HCEC 1CT (cell line): Measurements from ENCODE around the gene KCTD20.
"Not testable (repeated sequence)": the region's sequence is repeated elsewhere in the genome, so short reads cannot be mapped to it uniquely, and the experiment has no call there.

Source experiments
- DNase-seq: peaks from one replicate; pipeline ENCODE4 v3.0.0-alpha.2; 2017

Gene KCTD20

GRCh38 chr6:36442671-36443470, at the start of gene KCTD20, which contains the start of gene PXT1:
Gene KCTD20, plus strand, starts transcription at chr6:36443000. Its CDS starts 27,098 bp downstream, at chr6:36470098.
Gene PXT1, minus strand, starts transcription at chr6:36442854. Its CDS starts 16,772 bp downstream, at chr6:36426082.
- DNase-seq: peak; percentile 90

DNA sequence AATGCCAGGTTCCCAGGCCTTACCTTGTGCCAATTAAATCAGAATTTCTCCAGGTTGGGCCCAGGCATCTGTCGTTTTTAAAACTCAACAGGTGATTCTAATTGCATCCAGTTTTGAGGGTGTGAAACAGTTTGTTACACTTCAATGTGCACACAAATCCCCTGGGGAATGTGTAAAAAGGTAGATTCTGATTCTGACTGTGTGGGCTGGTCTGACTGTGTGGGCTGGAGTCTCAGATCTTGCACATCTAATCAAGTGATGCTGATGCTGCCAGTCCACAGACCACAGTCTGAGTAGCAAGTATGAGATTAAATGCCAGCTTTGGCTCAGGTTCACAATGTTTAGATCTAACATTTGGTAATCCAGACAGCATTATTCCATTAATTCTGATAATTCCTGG, 42.8 kb upstream of the KCTD20 start:
- DNase-seq: no peak

- DNase-seq: no peak
Measured at GRCh38 chr6:36402481-36402880, 40.3 kb upstream of the KCTD20 start.

GRCh38 chr6:36404164-36404563, 38.6 kb upstream of the KCTD20 start:
- DNase-seq: no peak

DNA sequence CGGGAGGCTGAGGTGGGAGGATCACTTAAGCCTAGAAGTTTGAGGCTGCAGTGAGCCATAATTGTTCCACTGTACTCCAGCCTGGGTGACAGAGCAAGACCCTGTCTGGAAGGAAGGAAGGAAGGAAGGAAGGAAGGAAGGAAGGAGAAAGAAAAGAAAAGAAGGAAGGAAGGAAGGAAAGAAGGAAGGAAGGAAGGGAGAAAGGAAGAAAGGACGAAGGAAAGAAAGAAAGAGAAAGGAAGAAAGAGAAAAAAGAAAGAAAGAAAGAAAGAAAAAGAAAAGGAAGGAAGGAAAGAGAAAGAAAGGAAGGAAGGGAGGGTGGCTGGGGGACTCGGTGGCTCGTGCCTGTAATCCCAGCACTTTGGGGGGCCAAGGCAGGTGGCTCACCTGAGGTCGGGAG, 33.1 kb upstream of the KCTD20 start:
- DNase-seq: not testable (repeated sequence)

GRCh38 chr6:36413489-36414480, 29.0 kb upstream of the KCTD20 start:
- DNase-seq: no peak

DNA sequence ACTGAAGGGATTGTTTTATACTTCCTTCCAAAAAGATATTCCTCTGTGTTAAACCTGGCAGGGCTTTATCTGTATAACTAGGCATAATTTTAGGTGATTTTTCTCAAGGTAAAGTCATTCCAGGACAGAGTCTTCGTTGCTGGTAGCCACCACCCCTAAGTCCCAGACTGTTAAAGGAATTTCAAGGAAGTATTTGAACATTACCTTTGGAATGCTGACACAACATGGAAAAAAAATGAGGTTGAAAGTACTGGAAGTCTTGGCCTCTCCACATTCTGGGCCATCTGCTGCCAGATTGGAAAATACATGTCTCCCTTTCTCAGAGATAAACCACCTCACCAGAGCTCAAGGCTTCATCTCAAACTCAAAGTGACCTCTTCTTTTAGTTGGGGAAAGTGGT, 28.3 kb upstream of the KCTD20 start:
- no peak for DNase-seq

DNA sequence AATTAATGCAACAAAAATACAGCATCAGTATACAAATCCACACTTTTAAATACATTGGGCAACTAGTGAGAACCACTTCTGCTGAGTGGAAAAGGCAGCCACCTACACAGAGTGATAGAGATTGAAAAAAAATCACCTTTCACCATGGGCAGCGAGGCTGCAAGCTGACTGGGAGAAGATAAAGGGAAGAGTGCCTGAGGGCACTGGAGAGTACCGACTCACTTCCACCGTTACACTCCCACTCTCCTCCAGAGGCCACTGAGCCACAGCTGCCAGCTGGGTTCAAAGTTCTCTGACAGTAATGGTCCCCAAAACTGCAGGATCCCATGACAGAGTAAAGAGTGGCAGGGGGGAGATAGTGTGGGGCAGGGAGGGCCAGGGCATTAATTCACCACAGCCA, 24.2 kb upstream of the KCTD20 start:
- DNase-seq: no peak

DNA sequence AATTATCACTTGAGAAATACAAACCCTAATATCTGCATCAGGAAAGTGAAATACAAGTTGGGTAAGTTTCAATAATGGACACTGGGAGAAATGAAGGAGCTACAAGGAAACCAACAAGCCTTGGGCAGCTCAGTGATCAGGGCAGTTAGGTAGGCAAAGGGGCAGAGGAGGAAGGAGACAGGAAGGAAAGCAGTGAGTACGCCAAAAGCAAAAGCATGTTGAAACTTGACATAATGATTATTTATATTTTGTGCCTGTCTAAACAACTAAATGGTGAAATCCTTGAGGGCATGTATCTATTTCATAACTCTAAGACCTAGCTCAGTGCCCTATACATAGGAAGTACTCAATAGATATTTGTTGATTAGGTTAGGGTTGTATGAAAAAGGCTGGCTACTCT, 23.5 kb upstream of the KCTD20 start:
- no peak for DNase-seq

GRCh38 chr6:36422714-36423100, 20.1 kb upstream of the KCTD20 start:
- no peak for DNase-seq

- peak; percentile 99 for DNase-seq
Measured at GRCh38 chr6:36423101-36423824, 19.5 kb upstream of the KCTD20 start.

DNA sequence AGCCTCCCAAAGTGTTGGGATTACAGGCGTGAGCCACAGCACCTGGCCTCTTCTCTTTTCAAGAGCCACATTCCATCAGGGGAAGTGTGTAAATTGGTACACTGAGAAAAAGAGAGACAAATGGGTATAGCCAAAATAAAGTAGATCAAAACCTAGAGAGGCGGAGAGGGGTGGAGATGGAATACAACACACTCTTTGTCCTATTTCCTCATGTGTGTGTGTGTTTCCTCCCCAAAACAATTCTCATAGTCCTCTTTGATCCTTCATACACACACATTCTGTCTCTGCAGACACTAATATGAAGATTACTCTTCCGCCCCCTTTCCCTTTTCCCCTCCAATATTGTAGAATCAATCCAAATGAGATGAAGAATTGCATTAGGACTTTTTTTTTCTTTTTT, 16.2 kb upstream of the KCTD20 start:
- no peak for DNase-seq

DNA sequence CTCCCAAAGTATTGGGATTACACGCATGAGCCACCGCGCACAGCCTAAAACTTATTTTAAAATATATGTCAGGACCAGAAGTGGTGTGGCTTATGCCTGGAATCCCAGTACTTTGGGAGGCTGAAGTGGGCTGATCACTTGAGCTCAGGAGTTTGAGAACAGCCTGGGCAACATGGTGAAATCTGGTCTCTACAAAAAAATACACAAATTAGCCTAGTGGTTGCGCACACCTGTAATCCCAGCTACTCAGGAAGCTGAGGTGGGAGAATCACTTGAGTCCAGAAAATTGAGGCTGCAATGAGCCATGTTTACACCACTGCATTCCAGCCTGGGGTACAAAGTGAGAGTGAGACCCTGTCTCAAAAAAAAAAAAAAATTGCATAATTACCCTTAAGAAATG, 13.9 kb upstream of the KCTD20 start:
- no peak for DNase-seq

GRCh38 chr6:36430351-36430750, 12.4 kb upstream of the KCTD20 start:
- DNase-seq: no peak

- no peak for DNase-seq
Measured at GRCh38 chr6:36431197-36431596, 11.6 kb upstream of the KCTD20 start.

- peak; percentile 38 for DNase-seq
Measured at GRCh38 chr6:36432151-36432671, 10.6 kb upstream of the KCTD20 start.

- DNase-seq: peak; percentile 80
Measured at GRCh38 chr6:36436466-36436865, 6.3 kb upstream of the KCTD20 start.

DNA sequence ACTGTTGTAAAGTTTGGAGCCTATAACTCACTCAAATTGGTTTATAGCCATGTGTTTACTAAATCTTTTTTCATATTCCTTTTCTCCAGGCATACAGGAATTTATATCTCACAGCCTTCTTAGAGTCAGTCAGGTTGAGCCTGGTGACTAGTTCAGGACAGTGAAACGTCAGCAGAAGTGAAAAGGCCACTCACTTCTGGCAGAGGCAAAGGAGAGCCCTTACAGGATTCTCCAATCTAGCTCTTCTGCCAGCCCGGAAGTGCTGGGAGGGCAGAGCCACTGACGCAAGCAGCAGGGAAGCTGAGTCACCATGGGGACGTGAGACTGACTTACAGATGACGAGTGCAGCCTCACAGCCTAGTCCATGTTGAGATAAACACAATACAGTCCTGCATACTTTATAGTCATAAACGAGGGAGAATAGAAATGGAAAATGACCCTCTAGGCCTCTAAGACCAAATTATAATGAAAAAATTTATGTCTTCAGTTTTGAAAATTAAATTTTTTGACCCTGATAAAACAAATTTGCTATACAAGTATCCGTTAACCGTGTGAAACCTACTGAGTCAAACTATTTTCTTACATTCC, 1.4 kb upstream of the KCTD20 start:
- DNase-seq: peak; percentile 99

DNA sequence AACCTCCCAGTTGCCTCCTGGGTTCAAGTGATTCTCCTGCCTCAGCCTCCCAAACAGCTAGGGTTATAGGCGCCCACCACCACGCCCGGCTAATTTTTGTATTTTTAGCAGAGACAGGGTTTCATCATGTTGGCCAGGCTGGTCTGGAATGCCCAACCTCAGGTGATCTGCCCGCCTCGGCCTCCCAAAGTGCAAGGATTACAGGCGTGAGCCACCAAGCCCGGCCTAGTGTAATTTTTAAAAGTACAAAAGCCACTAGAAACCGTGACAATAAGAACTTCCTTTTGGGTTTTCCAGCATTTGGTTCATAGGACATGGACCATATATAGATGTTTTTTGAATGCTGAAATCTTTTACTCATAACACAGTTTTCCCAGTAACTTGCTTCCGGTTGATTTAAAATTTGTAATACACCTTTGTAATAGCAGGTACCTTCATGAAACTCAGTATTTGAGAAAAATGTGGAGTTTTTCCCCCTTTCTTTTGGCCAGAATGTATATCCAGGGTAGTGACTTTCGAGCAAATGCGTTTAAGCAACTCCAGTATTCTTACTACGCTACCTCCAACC, 613 bp upstream of the KCTD20 start:
- no peak for DNase-seq

GRCh38 chr6:36443471-36444428, 950 bp downstream of the KCTD20 start:
- DNase-seq: no peak

- DNase-seq: peak; percentile 47
Measured at GRCh38 chr6:36444470-36444869, 1.7 kb downstream of the KCTD20 start.
